ENCODE data around the gene GFER.

GFER gene

DNA sequence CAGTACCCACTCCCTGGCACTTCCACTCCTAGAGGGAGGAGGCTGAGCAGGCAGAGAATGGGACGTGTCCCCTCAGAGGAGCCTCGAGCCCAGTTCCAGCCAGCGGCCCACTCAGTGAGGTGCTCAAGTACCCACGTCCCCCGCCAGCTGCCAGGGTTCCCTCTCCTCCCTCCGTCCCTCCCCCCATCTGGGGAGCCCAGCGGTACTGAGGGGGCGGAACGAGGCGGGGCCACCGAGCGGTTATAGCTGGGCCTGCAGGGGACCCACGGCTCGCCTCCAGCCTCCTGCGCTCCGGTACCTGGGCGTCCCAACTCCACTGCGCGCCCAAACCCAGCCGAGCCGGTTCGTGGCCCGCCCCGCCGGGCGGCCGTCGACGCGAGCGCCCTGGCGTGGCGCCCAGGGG lies 35.5 kb downstream of the GFER start, which contains the start of gene NPW:
TSS of gene NPW (plus strand) at position 268 of the 403 bp plus-strand sequence.
- TF ChIP-seq, protein P1, sequence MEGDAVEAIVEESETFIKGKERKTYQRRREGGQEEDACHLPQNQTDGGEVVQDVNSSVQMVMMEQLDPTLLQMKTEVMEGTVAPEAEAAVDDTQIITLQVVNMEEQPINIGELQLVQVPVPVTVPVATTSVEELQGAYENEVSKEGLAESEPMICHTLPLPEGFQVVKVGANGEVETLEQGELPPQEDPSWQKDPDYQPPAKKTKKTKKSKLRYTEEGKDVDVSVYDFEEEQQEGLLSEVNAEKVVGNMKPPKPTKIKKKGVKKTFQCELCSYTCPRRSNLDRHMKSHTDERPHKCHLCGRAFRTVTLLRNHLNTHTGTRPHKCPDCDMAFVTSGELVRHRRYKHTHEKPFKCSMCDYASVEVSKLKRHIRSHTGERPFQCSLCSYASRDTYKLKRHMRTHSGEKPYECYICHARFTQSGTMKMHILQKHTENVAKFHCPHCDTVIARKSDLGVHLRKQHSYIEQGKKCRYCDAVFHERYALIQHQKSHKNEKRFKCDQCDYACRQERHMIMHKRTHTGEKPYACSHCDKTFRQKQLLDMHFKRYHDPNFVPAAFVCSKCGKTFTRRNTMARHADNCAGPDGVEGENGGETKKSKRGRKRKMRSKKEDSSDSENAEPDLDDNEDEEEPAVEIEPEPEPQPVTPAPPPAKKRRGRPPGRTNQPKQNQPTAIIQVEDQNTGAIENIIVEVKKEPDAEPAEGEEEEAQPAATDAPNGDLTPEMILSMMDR (IDR thresholded peaks at IDR 0.05): no peak

DNA sequence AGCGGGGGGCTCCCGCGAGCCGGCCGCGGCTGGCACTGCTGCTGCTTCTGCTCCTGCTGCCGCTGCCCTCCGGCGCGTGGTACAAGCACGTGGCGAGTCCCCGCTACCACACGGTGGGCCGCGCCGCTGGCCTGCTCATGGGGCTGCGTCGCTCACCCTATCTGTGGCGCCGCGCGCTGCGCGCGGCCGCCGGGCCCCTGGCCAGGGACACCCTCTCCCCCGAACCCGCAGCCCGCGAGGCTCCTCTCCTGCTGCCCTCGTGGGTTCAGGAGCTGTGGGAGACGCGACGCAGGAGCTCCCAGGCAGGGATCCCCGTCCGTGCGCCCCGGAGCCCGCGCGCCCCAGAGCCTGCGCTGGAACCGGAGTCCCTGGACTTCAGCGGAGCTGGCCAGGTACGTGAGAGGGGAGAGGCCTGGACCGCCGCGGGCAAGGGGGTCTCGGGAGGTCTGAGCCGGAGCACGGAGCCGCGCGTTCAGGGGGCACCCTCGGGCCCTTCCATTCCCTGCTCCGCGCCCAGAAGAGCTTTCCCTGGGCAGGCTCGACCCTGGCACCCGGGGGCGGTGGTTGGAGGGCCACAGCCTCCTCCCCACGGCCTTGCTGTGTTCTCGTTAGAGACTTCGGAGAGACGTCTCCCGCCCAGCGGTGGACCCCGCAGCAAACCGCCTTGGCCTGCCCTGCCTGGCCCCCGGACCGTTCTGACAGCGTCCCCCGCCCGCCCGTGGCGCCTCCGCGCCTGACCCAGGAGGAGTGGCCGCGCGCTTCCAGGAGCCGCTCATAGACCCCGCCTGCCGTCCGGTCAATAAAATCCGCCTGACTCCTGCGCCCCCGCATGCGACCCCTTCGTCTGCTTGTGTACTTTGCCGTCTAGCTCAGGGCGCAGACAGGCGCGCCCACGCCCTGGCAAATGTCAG lies 36.2 kb downstream of the GFER start:
- TF ChIP-seq, protein P1 (IDR thresholded peaks at IDR 0.05): no peak

GRCh38 chr16:2022723-2023091 lies 38.7 kb downstream of the GFER start:
- TF ChIP-seq, protein P1 (IDR thresholded peaks at IDR 0.05): no peak

DNA sequence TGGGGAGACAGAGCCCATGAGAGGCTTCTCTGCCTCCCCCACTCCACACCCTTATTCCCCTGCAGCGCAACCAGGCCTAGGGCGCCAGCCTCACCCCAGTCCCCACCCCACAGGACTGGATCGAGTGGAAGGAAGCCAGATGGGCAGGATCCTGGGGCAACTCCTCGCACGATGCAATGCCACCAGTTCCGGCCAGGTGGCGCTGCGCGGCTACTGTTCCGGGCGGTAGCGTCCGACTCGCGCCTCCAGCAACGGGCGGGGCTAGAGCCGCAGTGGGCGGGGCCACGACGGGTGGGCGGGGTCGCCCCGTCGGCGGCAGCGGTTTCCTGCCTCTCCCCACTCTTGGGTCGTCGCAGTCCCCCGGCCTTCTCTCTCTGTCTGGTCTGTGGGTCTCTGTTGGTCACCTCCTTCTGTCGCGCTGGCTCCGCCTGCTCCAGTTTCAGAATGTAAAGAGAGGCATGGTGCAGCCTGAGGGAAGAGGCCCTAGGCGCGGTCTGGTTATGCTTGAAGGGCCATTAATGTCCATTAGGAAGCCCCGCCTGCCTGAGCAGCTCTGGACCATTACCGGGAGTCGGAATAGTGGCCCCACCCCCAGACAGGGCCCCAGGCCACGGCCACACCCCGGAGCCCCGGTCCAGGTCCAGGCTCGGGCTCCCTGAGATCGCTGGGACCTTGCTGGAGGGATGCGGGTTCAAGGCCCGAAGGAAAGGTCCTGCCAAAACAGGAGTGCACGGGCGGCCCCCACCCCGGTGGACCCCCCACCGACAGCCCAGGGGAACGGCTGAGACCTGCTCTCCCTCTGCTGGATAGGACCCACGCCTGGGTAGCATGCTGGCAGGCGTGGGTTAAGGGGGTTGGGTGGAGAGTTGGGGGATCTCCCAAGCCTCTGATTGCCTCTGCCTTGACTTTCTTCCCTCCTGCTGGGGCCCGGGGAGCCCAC lies 39.4 kb downstream of the GFER start:
- TF ChIP-seq, protein P1 (IDR thresholded peaks at IDR 0.05): peak; percentile 93

DNA sequence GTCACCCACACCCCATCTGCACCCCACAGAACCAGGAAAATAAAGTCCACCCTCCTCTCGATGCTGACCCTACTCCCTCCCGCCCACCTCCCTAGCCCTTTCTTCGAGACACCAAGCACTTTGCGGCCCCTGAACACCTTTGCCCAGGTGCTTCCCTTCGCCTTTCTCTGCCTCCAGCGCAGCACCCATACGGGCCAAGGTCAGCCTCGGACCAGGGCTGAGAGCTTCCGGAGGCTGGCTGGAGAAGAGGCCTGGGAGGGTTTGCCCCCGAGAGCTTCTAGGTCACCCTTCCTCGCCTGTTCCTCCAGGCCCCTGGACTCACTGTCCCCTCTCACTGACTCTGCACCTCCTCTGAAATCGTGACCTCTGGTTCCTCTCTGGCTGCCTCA lies 40.0 kb downstream of the GFER start:
- TF ChIP-seq, protein P1 (IDR thresholded peaks at IDR 0.05): no peak

GRCh38 chr16:2025251-2025650 lies 41.3 kb downstream of the GFER start:
- TF ChIP-seq, protein P1 (IDR thresholded peaks at IDR 0.05): no peak

GRCh38 chr16:2025878-2026460 lies 42.0 kb downstream of the GFER start:
- TF ChIP-seq, protein P1 (IDR thresholded peaks at IDR 0.05): no peak

All from LNCAP (cell line).